ENCODE data around the gene MPP3.

The MPP3 gene

GRCh38 chr17:43772877-43773648 is 59.9 kb downstream of the MPP3 start:
- DNase-seq (ENCODE audit: low read depth): no peak

DNA sequence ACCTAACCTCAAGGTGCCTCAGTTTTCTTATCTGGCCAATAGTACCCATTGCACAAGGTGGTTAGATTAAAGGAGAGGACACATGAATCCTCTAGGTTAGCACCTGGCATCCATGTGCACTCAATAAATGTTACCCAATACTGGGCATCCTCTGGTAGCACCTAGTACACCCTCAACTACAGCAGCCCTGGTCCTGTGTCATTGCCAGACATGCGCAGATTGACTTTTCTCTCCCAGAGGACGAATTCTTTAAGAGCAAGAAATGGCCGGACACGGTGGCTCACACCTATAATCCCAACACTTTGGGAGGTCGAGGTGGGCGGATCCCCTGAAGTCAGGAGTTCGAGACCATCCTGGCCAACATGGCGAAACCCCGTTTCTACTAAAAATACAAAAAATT is 61.5 kb downstream of the MPP3 start:
- no peak for DNase-seq (ENCODE audit: low read depth)

DNA sequence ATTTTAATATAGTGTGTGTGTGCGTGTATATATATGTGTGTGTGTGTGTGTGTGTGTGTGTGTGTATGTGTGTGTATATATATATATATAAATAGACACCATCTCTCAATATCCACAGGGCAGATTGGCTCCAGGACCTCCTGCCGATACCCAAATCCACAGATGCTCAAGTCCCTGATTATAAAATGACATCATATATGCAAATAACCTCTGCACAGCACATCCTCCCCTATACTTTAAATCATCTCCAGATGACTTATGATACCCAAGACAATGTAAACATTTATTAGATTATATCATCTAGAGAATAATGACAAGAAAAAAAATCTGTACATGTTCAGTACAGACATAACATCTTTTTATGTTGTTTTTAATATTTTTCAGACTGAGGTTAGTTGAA is 62.0 kb downstream of the MPP3 start:
- no peak for DNase-seq (ENCODE audit: low read depth)

DNA sequence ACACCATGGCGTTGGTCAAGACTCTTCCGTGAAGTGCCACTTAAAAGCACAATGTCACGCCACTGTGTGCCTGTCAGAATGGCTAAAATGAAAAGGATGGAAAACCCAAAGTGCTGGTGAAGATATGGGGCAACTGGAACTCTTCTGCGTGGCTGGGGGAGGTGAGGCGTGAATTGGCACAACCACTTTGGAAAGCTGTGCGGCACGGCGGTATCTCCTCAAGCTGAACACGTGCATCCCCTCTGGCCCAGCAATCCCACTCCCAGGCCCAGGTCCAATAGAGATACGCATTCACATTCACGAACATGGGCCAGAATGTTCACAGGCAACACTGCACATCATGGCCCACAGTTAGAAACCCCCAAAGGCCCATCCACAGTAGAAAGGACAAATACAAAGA is 63.1 kb downstream of the MPP3 start:
- no peak for DNase-seq (ENCODE audit: low read depth)

DNA sequence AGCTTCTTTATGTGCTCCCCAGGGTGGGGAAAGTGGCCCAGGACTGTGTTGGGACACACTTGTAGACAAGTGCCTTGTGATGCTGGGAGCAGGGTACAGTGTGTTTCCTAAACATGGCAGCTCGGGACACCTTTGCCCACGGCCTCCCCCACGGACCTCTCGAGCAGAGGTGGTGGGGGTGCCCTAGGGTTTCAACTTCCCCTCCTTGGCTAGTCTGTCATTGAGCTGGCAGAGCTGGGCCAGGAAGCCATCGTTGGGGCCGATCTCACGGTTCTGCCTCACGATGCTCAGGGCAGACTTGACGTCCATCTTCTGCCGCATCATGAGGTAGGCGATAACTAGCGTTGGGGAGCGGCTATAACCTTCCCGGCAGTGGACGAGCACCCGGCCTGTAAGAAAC is 63.5 kb downstream of the MPP3 start:
- no peak for DNase-seq (ENCODE audit: low read depth)

- DNase-seq (ENCODE audit: low read depth): no peak
Measured at GRCh38 chr17:43768943-43769342, 64.0 kb downstream of the MPP3 start.

DNA sequence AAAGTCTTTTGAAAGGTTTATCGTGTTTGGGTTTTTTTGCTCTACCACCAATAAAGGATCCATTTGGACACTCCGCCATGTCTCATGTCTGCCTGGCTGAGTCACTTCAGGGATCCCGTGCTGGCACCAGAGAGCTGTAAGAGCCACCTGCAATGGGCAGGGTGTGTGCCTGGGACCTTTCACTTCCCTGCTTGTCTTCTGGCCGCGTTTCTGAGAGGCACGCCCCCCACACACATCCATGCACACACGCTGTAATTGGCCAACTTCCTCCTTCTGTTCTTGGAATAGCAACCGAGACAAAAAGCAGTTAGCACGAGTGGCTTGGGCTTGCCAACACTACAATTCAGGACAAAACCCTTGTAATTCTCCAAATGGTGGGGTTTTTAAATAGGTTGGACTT is 64.6 kb downstream of the MPP3 start:
- no peak for DNase-seq (ENCODE audit: low read depth)

- DNase-seq (ENCODE audit: low read depth): no peak
Measured at GRCh38 chr17:43767713-43768059, 65.3 kb downstream of the MPP3 start.

GRCh38 chr17:43767053-43767712 is 65.8 kb downstream of the MPP3 start:
- no peak for DNase-seq (ENCODE audit: low read depth)

- no peak for DNase-seq (ENCODE audit: low read depth)
Measured at GRCh38 chr17:43766413-43767052, 66.4 kb downstream of the MPP3 start.

- peak; percentile 91 for DNase-seq (ENCODE audit: low read depth)
Measured at GRCh38 chr17:43760254-43760852, 72.6 kb downstream of the MPP3 start.

GRCh38 chr17:43759836-43760235 is 73.1 kb downstream of the MPP3 start:
- no peak for DNase-seq (ENCODE audit: low read depth)

GRCh38 chr17:43758497-43759174 is 74.3 kb downstream of the MPP3 start, which contains the start of gene SOST:
Gene SOST, minus strand, starts transcription at chr17:43758791. Its CDS starts 50 bp downstream, at chr17:43758741.
- DNase-seq (ENCODE audit: low read depth): no peak

DNA sequence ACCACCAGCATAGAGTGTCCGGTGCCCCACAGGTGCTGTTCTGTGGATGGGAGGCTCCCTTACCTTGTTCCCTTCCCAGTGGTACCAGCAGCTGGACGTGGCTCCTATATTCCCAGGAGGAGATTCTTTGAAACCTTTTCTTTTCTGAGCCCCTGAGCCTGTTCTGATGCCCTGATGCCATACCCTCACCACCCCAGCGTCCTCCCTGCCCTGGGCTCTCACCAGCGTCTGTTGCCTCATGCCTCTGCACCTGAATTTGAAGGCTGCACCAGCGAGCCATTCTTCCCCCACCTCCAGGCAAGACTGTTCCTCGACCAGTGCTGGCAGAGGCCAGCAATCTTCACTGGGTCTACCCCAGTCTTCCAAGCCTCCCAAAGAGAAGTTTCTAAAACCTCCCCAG is 74.9 kb downstream of the MPP3 start:
- DNase-seq (ENCODE audit: low read depth): no peak

- DNase-seq (ENCODE audit: low read depth): no peak
Measured at GRCh38 chr17:43757171-43757660, 75.7 kb downstream of the MPP3 start.

DNA sequence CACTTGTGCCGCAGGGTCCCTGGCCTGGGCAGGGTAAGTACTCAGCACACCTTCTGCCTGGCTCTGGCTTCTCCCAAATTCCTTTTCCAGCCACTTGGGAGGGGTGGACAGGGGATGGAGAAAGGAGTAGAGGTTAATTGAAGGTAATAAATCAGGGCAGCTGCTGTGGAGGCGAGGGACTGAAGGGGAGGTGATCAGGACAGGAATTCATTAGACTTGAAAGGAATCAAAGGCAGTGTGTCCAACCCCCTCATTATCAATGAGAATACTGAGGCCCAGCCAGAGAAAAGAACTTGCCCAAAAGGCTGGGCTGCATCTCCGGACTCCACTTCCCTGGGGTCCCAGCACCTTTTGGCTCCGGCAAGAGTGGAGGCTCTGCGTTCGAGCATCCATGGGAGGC is 76.7 kb downstream of the MPP3 start:
- DNase-seq (ENCODE audit: low read depth): no peak

GRCh38 chr17:43755389-43755875 is 77.5 kb downstream of the MPP3 start:
- DNase-seq (ENCODE audit: low read depth): no peak

DNA sequence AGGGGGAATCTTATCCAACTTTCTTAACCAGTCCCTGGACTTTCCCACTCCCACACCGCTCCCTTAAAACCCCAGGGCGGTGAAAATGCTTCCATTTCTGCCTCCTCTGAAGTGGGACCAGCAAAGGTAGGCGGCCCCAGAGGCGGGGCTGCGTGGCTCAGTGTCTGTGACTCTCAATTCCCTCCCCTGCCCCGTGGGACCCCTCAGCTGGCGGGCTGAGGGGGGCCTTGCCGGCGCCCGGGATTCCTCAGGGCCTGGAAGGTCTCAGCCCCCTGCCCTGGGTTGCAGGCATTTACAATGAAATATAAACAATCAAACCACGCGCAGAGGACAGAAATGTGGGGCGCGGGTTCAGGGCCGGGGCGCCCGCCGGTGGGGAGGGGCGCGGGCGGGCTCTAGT is 78.0 kb downstream of the MPP3 start:
- DNase-seq (ENCODE audit: low read depth): no peak

- no peak for DNase-seq (ENCODE audit: low read depth)
Measured at GRCh38 chr17:43753493-43754129, 79.3 kb downstream of the MPP3 start.

Data from fibroblast of the conjunctiva (primary cell).